Measurements from ENCODE around the gene NQO1.

NQO1 gene

DNA sequence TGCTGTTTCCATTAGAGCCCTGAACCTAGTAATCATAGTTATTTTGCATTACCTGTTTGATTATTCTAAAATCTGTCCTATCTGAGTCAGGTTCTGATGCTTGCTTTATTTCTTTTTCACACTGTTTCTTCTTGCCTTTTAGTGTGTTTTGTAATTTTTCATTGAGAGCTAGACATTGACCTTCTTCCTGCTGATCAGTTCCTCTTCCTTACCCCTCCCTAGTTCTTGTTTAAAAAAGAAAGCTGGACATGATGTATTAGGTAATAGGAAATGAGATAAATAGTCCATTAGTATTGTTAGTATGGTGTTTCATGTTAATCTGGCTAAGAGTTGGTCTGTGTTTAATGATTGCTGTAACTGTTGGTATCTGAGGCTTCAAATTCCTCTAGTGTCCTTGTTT, 49.2 kb upstream of the NQO1 start:
- no peak overlapping the region for H3K4me3 ChIP-seq (ENCODE audit: low read depth, low read length)
- no peaks in the 10 kb centered on the region for H3K9me3 ChIP-seq (ENCODE audit: control insufficient read depth, insufficient read depth, low read depth, low read length)
- ChIA-PET CTCF (no interaction called here), POLR2A (no interaction called here)
- H3K36me3 ChIP-seq (ENCODE audit: control insufficient read depth in 2 of 2, insufficient read depth in 1 of 2, low read length in 2 of 2): no peaks in the 10 kb centered on the region; a peak in 1 of 3 replicates
- no peak overlapping the region for H3K27ac ChIP-seq (ENCODE audit: extremely low read depth, low read depth, low read length)
- H3K4me1 ChIP-seq (ENCODE audit: control insufficient read depth, insufficient read depth, low read length): no peaks in the 10 kb centered on the region
- TF ChIP-seq SETDB1 (IDR thresholded peaks at IDR 0.05; ENCODE audit: insufficient read length, low read length) (peak; percentile 39), ZNF214 (tag by site-specific recombination; IDR thresholded peaks at IDR 0.05; ENCODE audit: borderline replicate concordance) (no peak), GLIS1 (tag by site-specific recombination; IDR thresholded peaks at IDR 0.05) (no peak), ZNF558 (tag by site-specific recombination; IDR thresholded peaks at IDR 0.05) (no peak), SP7 (tag by site-specific recombination; IDR thresholded peaks at IDR 0.05) (no peak)
- TF ChIP-seq, protein P1, sequence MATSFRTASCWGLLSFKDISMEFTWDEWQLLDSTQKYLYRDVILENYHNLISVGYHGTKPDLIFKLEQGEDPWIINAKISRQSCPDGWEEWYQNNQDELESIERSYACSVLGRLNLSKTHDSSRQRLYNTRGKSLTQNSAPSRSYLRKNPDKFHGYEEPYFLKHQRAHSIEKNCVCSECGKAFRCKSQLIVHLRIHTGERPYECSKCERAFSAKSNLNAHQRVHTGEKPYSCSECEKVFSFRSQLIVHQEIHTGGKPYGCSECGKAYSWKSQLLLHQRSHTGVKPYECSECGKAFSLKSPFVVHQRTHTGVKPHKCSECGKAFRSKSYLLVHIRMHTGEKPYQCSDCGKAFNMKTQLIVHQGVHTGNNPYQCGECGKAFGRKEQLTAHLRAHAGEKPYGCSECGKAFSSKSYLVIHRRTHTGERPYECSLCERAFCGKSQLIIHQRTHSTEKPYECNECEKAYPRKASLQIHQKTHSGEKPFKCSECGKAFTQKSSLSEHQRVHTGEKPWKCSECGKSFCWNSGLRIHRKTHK (tag by site-specific recombination; IDR thresholded peaks at IDR 0.05): peak; percentile 96

DNA sequence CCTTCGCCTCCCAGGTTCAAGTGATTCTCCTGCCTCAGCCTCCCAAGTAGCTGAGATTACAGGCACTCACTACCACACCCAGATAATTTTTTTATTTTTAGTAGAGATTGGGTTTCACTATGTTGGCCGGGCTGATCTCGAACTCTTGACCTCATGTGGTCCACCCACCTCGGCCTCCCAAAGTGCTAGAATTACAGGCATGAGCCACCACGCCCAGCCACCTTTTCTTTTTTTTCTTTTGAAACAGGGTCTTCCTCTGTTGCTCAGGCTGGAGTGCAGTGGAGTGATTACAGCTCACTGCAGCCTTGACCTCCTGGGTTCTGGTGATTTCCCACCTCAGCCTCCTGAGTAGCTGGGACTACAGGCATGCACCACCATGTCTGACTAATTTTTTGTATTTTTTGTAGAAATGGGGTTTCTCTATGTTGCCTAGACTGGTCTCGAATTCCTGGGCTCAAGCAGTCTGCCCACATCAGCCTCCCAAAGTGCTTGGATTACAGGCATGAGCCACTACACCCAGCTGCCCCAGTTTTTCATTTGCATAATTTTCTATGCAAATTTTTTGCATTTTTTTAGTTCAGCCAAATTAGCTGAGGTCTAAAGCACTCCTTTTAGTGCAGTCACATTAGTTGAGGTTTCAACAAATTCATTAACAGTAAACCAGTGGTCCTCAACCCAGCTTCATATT, 47.0 kb upstream of the NQO1 start:
- Histone ChIP-seq H3K9me3 (ENCODE audit: control insufficient read depth, insufficient read depth, low read depth, low read length) (no peaks in the 10 kb centered on the region), H3K27ac (ENCODE audit: extremely low read depth, low read depth, low read length) (no peak overlapping the region), H3K36me3 (ENCODE audit: control insufficient read depth in 2 of 2, insufficient read depth in 1 of 2, low read length in 2 of 2) (no peaks in the 10 kb centered on the region; a peak in 1 of 3 replicates), H3K4me3 (ENCODE audit: low read depth, low read length) (no peak overlapping the region), H3K4me1 (ENCODE audit: control insufficient read depth, insufficient read depth, low read length) (no peaks in the 10 kb centered on the region)
- TF ChIP-seq, protein P2, sequence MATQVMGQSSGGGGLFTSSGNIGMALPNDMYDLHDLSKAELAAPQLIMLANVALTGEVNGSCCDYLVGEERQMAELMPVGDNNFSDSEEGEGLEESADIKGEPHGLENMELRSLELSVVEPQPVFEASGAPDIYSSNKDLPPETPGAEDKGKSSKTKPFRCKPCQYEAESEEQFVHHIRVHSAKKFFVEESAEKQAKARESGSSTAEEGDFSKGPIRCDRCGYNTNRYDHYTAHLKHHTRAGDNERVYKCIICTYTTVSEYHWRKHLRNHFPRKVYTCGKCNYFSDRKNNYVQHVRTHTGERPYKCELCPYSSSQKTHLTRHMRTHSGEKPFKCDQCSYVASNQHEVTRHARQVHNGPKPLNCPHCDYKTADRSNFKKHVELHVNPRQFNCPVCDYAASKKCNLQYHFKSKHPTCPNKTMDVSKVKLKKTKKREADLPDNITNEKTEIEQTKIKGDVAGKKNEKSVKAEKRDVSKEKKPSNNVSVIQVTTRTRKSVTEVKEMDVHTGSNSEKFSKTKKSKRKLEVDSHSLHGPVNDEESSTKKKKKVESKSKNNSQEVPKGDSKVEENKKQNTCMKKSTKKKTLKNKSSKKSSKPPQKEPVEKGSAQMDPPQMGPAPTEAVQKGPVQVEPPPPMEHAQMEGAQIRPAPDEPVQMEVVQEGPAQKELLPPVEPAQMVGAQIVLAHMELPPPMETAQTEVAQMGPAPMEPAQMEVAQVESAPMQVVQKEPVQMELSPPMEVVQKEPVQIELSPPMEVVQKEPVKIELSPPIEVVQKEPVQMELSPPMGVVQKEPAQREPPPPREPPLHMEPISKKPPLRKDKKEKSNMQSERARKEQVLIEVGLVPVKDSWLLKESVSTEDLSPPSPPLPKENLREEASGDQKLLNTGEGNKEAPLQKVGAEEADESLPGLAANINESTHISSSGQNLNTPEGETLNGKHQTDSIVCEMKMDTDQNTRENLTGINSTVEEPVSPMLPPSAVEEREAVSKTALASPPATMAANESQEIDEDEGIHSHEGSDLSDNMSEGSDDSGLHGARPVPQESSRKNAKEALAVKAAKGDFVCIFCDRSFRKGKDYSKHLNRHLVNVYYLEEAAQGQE (tag by site-specific recombination; IDR thresholded peaks at IDR 0.05): no peak
- TF ChIP-seq ZNF133 (tag by site-specific recombination; IDR thresholded peaks at IDR 0.05) (no peak), KLF9 (tag by site-specific recombination; IDR thresholded peaks at IDR 0.05; ENCODE audit: low read depth) (no peak), KLF8 (tag by site-specific recombination; IDR thresholded peaks at IDR 0.05) (no peak), ZNF112 (tag by site-specific recombination; IDR thresholded peaks at IDR 0.05) (no peak), KLF1 (tag by site-specific recombination; IDR thresholded peaks at IDR 0.05) (peak; percentile 77), ZNF549 (tag by site-specific recombination; IDR thresholded peaks at IDR 0.05) (no peak), EGR2 (tag by site-specific recombination; IDR thresholded peaks at IDR 0.05; ENCODE audit: low read depth) (peak; percentile 25; the same call in 1 of the 2 replicates)
- TF ChIP-seq, protein P3, sequence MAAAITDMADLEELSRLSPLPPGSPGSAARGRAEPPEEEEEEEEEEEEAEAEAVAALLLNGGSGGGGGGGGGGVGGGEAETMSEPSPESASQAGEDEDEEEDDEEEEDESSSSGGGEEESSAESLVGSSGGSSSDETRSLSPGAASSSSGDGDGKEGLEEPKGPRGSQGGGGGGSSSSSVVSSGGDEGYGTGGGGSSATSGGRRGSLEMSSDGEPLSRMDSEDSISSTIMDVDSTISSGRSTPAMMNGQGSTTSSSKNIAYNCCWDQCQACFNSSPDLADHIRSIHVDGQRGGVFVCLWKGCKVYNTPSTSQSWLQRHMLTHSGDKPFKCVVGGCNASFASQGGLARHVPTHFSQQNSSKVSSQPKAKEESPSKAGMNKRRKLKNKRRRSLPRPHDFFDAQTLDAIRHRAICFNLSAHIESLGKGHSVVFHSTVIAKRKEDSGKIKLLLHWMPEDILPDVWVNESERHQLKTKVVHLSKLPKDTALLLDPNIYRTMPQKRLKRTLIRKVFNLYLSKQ (tag by site-specific recombination; IDR thresholded peaks at IDR 0.05; ENCODE audit: borderline replicate concordance): no peak
- TF ChIP-seq, protein P4, sequence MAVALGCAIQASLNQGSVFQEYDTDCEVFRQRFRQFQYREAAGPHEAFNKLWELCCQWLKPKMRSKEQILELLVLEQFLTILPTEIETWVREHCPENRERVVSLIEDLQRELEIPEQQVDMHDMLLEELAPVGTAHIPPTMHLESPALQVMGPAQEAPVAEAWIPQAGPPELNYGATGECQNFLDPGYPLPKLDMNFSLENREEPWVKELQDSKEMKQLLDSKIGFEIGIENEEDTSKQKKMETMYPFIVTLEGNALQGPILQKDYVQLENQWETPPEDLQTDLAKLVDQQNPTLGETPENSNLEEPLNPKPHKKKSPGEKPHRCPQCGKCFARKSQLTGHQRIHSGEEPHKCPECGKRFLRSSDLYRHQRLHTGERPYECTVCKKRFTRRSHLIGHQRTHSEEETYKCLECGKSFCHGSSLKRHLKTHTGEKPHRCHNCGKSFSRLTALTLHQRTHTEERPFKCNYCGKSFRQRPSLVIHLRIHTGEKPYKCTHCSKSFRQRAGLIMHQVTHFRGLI (tag by site-specific recombination; IDR thresholded peaks at IDR 0.05): peak; percentile 46; the same call in 1 of the 2 replicates
- CTCF ChIA-PET: interaction anchor here (0.5 to 0.6 kb wide), 2 partner anchors 11 to 19 kb away, joined by 3 to 4 read pairs; partner anchors contain the start of gene WWP2
- POLR2A ChIA-PET: interaction anchor here (1.0 kb wide), 1 partner anchor 19 kb away, joined by 3 read pairs; the partner anchor contains the start of gene NOB1

Data from HEK293 (cell line).